ENCODE measurements around the gene CAPN11.

The CAPN11 gene

GRCh38 chr6:44132476-44132875 lies 26.1 kb upstream of the CAPN11 start:
- DNase-seq (ENCODE audit: low read depth) = no peak
- no peak overlapping the region for H3K4me3 ChIP-seq (ENCODE audit: low read depth, low read length)
- no peak for TF ChIP-seq CTCF (IDR thresholded peaks at IDR 0.05; ENCODE audit: insufficient read depth, low read depth, low read length, missing control alignments)

- no peak overlapping the region for H3K4me3 ChIP-seq (ENCODE audit: low read depth, low read length)
- DNase-seq (ENCODE audit: low read depth) = no peak
- TF ChIP-seq CTCF (IDR thresholded peaks at IDR 0.05; ENCODE audit: insufficient read depth, low read depth, low read length, missing control alignments) = no peak
These were observed 25.4 kb upstream of the CAPN11 start for GRCh38 chr6:44133003-44133931.

- no peak for TF ChIP-seq CTCF (IDR thresholded peaks at IDR 0.05; ENCODE audit: insufficient read depth, low read depth, low read length, missing control alignments)
- no peak for DNase-seq (ENCODE audit: low read depth)
- H3K4me3 ChIP-seq (ENCODE audit: low read depth, low read length) = no peak overlapping the region
These were observed 24.5 kb upstream of the CAPN11 start for GRCh38 chr6:44133981-44134711.

- DNase-seq (ENCODE audit: low read depth) = no peak
- no peak for TF ChIP-seq CTCF (IDR thresholded peaks at IDR 0.05; ENCODE audit: insufficient read depth, low read depth, low read length, missing control alignments)
These were observed 23.4 kb upstream of the CAPN11 start for GRCh38 chr6:44135173-44135758.

GRCh38 chr6:44135875-44136274 lies 22.7 kb upstream of the CAPN11 start:
- H3K4me3 ChIP-seq (ENCODE audit: low read depth, low read length) = no peak overlapping the region
- no peak for TF ChIP-seq CTCF (IDR thresholded peaks at IDR 0.05; ENCODE audit: insufficient read depth, low read depth, low read length, missing control alignments)

More at GRCh38 chr6:44135173-44135758, 23.4 kb upstream of the CAPN11 start:
- no peak overlapping the region for H3K4me3 ChIP-seq (ENCODE audit: low read depth, low read length)

GRCh38 chr6:44138717-44139350 lies 19.8 kb upstream of the CAPN11 start:
- DNase-seq (ENCODE audit: low read depth) = no peak
- no peak for TF ChIP-seq CTCF (IDR thresholded peaks at IDR 0.05; ENCODE audit: insufficient read depth, low read depth, low read length, missing control alignments)
- no peak overlapping the region for H3K4me3 ChIP-seq (ENCODE audit: low read depth, low read length)

More at GRCh38 chr6:44135875-44136274, 22.7 kb upstream of the CAPN11 start:
- no peak for DNase-seq (ENCODE audit: low read depth)

Data from GM12865 (cell line).